HG03457 (cell line): ENCODE results near the gene CTNNA1.

Source experiments
- ATAC-seq: cut with Tn5 transposase; IDR thresholded peaks from one replicate; pipeline ENCODE4 v1.9.1; 2021; ENCODE audit warnings: moderate number of reproducible peaks; ENCODE audit not compliant: unreplicated experiment

CTNNA1 gene

GRCh38 chr5:138981586-138981985 is 228.4 kb downstream of the CTNNA1 start:
- no peak for ATAC-seq

GRCh38 chr5:138983984-138984383 is 230.8 kb downstream of the CTNNA1 start:
- no peak for ATAC-seq
